GF-D8 (cell line): ENCODE measurements around the gene FBXW2.
"Not testable (repeated sequence)": the region's sequence is repeated elsewhere in the genome, so short reads cannot be mapped to it uniquely, and the experiment has no call there.

ENCODE experiments used
- DNase-seq: peaks from one replicate; lab custom pipeline; 2025; lab: John Stamatoyannopoulos, UW

Gene FBXW2

DNA sequence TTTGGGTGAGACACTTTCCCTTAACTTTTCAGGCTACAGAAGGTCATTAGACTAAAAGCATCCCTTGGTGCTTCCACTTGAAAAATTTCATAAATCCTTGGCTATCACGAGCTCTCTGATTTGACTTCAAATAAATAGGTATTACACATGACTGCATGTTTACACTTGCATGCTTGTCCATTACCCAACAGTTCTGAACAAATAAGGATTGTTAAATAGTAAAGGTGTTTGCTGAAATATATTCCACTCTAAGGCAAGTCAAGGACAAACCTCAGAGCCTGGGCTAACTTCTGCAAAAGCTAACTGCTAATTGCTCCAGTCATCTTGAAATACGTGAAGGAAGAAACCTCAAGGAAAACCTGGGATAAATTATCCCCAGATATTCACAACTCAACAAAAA is 14.5 kb downstream of the FBXW2 start:
- no peak for DNase-seq

DNA sequence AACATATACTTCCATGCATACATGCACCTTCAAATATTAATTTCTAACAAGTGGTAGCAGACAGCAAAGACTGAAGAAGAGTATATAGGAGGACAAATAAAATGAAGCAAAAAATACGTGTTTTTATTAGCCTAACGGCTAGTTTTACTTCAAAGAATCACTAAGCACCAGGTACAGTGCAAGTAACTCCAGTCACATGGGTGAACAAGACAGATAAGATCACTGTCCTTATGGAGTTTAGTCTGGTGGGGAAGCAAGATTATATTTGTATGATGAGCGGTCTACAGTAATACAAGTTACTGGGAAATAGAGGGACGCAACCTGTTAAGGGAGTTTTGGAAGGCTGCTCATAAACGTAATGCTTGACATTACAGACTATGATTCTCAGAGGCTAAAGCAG is 16.0 kb downstream of the FBXW2 start:
- no peak for DNase-seq

DNA sequence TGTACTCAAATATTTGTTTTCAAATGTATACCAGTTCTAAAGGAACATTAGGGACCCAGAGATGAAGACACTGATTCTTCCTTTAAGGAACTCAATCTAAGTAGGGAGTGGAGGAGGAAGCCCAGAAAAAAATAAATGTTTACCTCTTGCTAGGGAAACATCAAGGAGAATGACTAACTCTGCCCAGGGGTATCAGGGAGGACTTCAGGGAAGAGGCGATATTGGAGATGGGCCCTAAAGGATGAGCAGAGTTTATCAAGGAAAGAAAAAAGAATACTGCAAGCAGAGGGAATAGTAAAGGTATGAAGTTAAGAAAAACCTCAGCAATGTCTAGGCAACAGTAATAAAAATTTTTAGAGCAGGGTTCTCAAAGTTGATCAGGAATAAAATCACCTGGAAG is 16.4 kb downstream of the FBXW2 start:
- no peak for DNase-seq

DNA sequence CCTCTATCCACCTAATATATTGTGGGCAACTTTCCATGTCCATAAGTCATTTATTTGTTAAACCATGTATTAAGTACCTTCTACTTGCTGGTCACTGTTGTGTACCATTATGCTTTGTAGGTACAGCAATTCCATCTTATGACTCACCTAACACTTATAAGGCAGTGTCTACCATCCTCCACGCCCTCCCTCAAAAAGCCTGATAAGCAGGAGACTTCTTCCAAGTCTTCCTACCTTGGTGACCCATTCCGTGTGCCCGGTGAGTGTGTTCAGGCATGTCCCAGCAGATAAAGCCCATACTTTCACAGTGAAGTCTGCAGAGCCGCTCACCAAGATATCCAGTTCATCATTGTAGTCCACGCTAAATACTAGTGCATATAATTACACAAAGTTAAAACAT is 17.4 kb downstream of the FBXW2 start:
- no peak for DNase-seq

DNA sequence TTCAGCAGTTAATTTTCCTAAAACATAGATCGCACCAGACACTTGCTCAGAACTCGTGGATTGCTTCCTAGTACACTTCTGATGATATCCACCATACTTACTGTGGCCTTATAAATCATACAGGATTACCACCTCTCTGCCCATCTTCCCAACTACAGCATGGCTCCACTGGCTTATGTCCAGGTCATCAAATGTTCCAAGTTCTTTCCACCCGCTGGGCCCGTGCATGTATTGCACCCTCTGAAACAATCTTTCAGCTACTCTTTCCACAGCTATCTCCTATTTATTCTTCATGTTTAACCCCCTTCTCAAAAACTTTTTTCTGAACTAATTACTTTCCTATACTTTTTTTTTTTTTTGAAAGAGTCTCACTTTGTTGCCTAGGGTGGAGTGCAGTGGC is 18.5 kb downstream of the FBXW2 start:
- DNase-seq, result no peak

DNA sequence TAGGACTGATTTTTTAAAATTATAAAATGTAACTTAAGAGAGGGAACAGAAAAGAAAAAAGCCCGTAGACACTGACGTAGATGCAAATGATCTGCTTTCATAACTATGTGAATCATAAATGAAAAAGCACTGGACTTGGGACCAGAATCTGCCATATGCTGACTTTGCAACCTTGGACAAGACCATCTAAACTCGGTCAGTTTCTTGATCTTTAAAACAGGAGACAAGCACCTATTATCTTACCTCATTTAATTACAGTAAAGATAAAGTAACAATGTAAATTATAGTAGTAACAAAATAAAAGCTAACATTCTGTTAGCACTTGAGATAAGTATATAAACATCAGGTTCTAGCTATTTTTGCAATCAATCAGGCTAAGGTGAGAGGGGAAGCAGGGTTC is 20.0 kb downstream of the FBXW2 start:
- DNase-seq, result no peak

DNA sequence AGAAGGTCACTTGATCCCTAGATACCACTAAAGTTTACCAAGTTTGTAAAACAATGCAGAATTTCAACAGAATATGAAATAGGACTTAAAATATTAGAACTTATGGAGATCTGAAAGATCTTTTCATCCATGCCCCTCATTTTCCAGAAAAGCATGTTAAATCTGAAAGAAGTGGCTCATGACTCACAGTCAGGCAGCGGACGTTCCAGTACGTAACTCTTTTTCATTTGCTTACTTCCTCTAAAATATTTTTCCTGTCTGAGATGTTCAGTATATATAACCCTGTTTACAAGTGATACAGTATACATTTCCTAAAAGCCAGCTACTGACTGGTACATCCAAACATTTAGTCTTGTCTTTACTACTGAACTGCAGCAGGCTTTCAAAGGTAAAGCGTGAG is 22.3 kb downstream of the FBXW2 start:
- DNase-seq, result no peak

DNA sequence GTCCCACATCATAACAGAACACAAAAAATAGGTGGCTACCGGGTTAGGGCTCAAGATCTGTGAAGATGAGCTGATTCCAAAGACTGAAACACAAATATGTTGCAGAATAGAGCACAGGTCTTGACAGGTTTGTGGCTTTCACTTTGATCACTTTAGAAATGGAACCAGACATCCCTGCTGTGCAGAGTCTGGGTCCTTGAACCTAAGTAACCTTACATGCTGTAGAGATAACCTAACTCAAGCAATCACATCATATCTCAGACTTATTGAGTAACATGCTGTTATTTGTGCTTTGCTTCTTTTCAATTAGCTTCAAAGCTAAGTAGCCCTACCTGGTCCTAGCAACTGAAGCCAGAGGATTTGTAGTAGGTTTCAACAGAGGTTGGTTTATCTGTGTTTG is 24.3 kb downstream of the FBXW2 start:
- DNase-seq, result no peak

DNA sequence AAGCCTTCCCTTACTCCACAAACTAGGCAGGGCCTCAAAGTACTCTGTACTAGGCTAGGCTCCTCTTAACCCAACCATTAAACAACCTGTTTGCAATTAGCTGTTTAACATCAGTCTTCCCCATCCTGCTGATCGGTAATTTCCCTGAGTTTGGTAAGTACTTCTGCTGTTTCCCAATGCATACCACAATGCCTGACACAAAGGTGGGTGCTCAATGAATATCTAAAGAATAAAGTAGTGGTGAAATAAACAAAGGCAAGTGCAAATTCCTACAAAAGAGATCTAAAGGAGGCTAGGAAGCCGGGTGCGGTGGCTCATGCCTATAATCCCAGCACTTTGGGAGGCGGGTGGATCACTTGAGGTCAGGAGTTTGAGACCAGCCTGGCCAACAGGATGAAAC is 25.0 kb downstream of the FBXW2 start:
- no peak for DNase-seq

DNA sequence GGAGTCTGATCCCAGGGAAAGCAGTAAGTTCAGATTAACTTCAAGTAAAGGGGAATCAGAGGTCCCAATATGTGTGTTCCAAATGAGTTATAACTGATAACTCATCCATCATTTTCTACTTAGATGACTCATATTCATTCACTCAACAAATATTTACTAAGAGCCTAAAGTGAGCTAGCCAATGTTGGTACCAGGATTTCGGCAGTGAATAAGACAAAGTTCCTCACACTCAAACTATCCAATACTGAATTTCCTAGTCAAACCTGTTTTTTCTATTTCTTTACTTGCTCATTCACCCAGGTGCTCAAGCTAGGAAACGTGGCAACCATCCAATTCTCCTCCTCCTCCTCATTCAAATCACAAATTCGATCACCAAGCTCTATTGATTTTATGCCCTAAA is 25.8 kb downstream of the FBXW2 start:
- no peak for DNase-seq

DNA sequence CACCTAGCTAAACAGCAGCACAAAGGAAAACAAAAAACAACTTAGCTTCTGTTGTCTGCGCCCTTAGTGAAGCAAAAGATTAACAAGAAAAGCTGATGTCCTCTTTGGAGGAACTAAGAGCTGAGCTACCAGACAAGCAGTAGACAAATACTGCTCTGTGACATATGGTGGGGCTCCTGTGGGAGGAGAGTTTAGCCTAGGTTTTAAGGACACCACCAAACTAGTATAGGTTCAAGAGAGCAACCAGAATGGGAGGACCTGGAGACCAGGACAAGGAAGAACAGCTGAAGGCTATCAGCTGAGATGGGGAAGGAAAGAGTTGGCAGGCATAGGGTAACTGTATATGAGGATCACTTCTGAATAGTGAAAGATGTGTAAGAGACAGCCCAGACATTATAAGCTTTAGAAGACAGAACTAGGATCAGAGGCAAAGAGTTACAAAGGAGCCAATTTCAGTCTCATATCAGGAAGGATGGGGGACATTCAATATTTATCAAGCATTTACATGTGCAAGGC is 27.2 kb downstream of the FBXW2 start:
- DNase-seq, result no peak

DNA sequence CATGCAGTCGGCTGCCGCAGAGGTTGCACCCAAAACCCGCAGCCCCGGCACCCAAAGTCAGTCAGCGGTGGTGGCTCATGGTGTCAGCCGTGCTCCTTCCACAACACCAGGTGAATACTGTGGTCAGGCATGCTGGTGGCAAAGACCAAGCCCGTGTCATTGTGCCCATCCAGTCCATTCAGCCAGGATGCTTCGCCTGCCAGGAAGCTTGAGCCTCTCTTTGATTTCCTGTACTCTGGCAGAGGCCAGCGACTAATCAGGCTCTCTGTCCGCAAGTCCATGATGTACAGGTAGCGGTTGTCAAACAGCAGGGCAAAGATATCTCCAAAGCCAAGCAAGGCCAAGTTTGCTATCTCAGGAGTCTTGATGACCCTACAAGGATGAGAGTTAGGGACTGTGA is 28.7 kb downstream of the FBXW2 start:
- no peak for DNase-seq

DNA sequence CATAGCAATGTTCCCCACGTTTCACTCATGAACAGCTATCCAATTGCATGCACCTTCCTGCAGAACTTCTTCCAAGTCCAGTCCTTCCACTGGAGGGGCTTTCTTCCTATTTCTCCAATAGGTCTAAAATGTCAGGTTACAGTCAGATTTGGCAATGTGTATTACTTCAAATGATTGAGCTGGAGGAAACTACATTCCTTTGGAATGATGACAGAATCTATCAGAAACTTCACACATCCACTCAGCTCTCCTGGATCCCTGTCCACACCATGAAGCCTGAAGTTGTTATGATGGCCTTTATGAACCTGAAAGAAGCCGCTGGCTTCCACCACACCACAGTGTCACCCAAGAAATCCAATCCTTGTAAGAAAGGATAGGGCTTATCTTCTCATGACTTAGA is 32.2 kb downstream of the FBXW2 start:
- no peak for DNase-seq

DNA sequence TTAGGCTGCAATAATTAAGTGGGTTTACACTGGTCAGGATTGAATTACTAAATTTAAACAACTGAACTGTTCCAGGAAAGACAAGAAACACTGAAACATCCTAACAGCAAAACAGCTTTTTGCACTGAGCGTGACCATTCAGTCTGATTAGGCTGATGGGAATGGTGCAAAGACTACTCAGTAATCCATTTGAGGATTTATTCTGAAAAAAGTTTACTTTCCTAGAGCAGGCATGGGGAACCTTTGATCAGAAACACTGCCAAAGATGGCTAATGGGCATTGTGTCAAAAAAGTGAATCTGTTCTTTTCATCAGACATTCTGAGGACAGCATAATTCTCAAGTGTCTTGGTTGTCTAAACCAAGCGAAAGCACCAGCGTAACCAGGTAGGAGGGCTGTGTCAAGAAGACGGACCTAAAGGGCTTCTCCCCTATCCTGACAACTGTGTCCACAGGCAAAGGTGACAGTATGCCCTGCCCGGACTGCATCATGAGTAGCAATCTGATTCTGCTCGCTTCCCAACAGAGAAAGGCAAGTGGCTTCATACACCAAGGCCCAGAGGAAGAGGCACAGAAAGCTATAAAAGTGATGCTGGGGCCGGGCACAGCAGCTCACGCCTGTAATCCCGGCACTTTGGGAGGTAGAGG is 33.3 kb downstream of the FBXW2 start:
- DNase-seq, result no peak

DNA sequence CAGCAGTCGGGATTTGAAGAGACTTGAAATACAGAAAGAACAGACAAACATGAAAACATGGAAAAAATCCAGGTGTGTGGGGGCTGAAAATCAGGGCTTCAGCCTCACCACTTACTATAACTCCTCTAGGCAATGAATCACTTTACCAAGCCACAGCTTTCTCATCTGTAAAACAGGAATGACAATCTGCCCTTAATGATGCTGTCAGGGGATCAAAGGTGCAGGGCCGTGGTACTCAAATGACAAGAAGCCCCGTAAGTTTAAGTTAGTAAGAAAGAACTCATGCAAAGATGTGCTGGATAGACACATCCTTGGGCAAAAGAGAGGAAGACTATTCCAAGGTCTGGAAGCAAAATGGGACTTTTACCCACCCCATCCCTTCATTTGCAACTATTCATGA is 34.7 kb downstream of the FBXW2 start:
- DNase-seq, result no peak

DNA sequence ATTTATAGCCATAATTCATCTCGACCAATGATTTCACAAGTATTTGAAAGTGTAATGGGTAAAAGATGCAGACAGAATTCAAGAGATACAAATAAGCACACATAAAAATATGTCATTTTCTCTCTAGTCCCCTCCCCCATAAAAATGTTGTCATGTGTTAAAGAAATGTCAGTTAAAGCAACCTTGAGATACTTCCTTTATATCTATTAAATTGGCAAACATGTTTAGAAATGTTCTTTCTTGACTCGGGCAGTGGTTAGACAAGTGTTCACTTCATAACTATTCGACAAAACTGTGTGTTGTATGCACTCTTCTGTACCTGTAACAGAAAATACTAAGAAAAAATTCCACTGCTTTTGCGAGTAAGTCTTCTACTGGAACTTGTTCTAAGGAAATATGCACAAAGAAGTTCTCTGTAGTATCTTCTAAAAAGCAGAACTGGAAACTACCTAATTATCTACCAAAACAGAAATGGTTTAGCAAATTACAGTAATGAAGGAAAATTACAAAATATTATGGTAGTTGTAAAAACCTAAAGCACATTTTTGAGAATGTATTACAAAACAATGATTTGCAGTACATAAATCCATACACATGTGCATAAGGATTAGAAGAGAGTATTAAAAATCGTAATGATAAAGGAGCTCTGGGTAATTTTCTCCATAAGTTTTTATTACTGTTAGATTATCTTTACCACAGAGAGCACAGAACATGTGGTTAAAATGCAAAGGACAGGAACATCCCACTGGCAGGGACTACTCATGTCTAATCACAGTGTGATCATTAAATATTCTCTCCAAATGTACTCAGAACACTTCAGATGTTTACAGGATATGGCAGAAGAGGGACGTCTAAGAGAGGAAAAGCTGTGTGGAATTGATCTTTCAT is 35.9 kb downstream of the FBXW2 start:
- peak; percentile 64 for DNase-seq

DNA sequence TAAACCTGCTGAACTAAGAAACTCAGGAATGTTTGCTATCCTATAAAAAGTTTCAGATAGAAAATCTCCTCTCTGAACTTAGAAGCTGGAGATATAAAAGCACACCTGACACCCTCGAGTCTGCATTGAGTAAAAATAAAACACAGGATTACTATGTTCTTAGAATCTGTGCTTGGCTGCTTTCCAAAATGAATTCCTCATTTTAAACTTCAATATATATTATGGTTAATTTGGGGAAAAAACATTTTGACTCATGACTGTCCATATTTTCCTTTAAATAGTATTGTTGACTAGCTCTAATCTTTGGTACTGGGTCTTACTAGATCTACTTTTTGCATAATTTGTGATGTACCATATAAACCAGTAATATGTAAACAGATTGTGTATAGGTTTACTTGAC is 36.7 kb downstream of the FBXW2 start:
- no peak for DNase-seq

DNA sequence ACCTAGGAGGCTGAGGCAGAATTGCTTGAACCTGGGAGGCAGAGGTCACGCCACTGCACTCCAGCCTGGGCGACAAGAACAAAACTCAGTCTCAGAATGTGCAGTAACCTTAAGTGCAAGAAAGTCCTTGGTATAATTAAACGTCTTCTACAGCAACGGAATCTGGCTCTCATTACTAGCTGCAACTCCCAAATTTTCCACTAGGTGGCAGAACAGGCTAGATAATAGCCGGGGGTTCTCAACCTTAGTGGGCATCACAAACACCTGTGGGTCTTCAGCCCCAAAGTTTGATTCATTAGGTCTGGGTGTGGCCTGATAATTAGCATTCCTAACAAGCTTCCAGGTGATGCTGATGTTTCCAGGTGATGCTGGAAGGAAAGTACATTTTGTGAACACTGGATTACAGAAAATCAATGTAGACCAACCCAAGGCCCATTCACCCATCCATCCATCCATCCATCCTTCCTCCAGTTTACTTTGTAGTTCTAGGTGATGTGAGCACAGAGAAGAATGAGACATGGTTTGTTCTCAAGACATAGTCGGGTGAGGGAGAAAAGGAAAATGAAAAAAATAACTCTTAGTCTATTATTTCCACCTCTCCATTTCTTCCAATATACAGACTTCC is 37.3 kb downstream of the FBXW2 start:
- DNase-seq, result no peak

DNA sequence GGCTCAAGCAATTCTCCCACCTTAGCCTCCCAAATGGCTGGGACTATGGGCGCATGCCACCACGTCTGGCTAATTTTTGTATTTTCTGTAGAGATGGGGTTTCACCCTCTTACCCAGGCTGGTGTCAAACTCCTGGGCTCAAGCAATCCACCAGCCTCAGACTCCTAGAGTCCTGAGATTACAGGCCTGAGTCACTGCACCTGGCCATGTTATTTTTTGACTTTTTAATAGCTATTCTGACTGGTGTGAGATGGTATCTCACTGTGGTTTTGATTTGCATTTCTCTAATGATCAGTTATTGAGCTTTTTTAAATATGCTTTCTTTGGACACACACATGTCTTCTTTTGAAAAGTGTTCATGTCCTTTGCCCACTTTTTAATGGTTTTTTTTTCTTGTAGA is 38.2 kb downstream of the FBXW2 start:
- DNase-seq, result no peak

DNA sequence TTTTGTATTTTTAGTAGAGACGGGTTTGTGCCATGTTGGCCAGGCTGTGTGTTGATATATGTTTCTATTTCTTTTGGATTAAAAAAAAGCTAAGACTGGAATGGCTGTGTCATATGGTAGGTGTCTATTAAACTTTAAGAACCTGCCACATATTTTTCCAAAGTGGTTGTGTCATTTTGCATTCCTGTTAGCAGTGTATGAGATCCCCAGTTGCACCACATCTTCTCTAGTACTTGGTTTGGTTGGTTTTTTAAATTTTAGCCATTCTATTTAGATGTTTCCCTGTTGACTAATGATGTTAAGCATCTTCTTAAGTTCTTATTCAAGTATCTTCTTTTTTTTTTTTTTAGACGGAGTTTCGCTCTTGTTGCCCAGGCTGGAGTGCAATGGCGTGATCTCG is 42.8 kb downstream of the FBXW2 start:
- DNase-seq, result no peak

DNA sequence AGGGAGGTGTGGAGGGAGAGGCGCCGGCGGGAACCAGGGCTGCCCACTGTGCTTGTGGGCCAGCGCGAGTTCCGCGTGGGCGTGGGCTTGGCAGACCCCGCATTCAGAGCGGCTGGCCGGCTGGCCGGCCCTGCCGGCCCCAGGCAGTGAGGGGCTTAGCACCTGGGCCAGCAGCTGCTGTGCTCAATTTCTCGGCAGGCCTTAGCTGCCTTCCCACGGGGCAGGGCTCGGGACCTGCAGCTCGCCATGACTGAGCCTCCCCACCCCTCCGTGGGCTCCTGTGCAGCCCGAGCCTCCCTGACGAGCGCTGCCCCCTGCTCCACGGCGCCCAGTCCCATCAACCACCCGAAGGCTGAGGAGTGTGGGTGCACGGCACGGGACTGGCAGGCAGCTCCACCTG is 46.9 kb downstream of the FBXW2 start:
- DNase-seq, result not testable (repeated sequence)

DNA sequence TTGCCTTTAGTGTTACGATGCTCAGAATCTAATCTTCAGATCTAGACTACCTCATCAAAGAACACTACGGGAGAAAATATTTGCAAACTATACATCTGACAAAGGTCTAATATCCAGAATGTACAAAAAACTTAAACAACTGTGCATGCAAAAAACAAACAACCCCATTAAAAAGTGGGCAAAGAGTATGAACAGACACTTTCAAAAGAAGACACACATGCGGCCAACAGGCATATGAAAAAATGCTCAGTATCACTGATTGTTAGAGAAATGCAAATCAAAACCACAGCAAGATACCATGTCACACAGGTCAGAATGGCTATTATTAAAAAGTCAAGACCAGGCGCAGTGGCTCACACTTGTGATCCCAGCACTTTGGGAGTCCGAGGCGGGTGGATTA is 47.9 kb downstream of the FBXW2 start:
- no peak for DNase-seq

DNA sequence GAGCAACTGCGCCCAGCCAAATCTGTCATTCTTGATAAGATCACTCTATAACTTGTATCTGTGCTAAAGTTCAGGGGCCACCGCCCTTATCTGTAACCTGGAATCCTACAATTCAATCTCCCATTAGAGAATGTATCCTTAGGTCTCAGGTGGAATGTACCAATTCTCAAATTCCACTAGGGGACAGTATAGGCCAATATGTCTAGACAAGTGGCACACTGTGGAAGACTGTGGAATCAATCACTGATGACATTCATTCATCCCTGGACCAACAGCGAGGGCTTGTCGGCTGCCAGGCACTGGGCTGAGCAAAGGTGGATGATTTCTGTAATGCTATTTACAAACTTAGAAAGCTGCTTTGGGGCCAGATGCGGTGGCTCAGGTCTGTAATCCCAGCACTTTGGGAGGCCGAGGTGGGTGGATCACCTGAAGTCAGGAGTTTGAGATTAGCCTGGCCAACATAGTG is 50.2 kb downstream of the FBXW2 start:
- DNase-seq, result no peak
